HS-5 (cell line): ENCODE measurements around the gene SLC35E3.

ENCODE experiments used
- DNase-seq: peaks from one replicate; pipeline ENCODE4 v3.0.0-alpha.2; 2012; ENCODE audit warnings: low read depth

SLC35E3 gene

GRCh38 chr12:68745904-68746571 lies at the start of gene SLC35E3:
Gene SLC35E3, plus strand, starts transcription at chr12:68746176. Its CDS starts 202 bp downstream, at chr12:68746378.
- DNase-seq: peak; percentile 63

- DNase-seq: no peak
These were observed 46.5 kb upstream of the SLC35E3 start for GRCh38 chr12:68699486-68699885.

GRCh38 chr12:68727776-68728175 lies 18.2 kb upstream of the SLC35E3 start:
- DNase-seq: no peak

GRCh38 chr12:68733661-68734071 lies 12.3 kb upstream of the SLC35E3 start:
- peak; percentile 58 for DNase-seq

- DNase-seq: no peak
These were observed 6.1 kb upstream of the SLC35E3 start for GRCh38 chr12:68739891-68740290.

- DNase-seq: no peak
These were observed 2.6 kb upstream of the SLC35E3 start for GRCh38 chr12:68743356-68743755.

- DNase-seq: no peak
These were observed 536 bp upstream of the SLC35E3 start for GRCh38 chr12:68745376-68745903.

GRCh38 chr12:68746572-68747180 lies 700 bp downstream of the SLC35E3 start:
- no peak for DNase-seq

GRCh38 chr12:68749443-68749842 lies 3.5 kb downstream of the SLC35E3 start:
- DNase-seq: no peak

GRCh38 chr12:68749861-68750260 lies 3.9 kb downstream of the SLC35E3 start:
- DNase-seq: no peak

GRCh38 chr12:68750506-68750905 lies 4.5 kb downstream of the SLC35E3 start:
- no peak for DNase-seq

GRCh38 chr12:68755536-68756243 lies 9.7 kb downstream of the SLC35E3 start:
- DNase-seq: no peak

GRCh38 chr12:68759852-68760251 lies 13.9 kb downstream of the SLC35E3 start:
- DNase-seq: no peak

GRCh38 chr12:68760806-68761441 lies 14.9 kb downstream of the SLC35E3 start:
- no peak for DNase-seq

GRCh38 chr12:68761442-68761812 lies 15.5 kb downstream of the SLC35E3 start:
- no peak for DNase-seq

- DNase-seq: no peak
These were observed 16.1 kb downstream of the SLC35E3 start for GRCh38 chr12:68761901-68762630.

GRCh38 chr12:68762691-68763090 lies 16.7 kb downstream of the SLC35E3 start:
- no peak for DNase-seq

- no peak for DNase-seq
These were observed 19.7 kb downstream of the SLC35E3 start for GRCh38 chr12:68765696-68766095.

GRCh38 chr12:68766646-68767045 lies 20.7 kb downstream of the SLC35E3 start:
- DNase-seq: no peak

GRCh38 chr12:68767191-68767590 lies 21.2 kb downstream of the SLC35E3 start:
- no peak for DNase-seq

- no peak for DNase-seq
These were observed 22.5 kb downstream of the SLC35E3 start for GRCh38 chr12:68768431-68768939.

GRCh38 chr12:68769941-68770340 lies 24.0 kb downstream of the SLC35E3 start:
- DNase-seq: no peak
